Measurements from ENCODE around the gene SHANK3.
"Not testable (repeated sequence)": the region's sequence is repeated elsewhere in the genome, so short reads cannot be mapped to it uniquely, and the experiment has no call there.

Gene SHANK3

GRCh38 chr22:50640857-50641647 is 31.6 kb upstream of the SHANK3 start:
- Histone ChIP-seq H3K27ac (ENCODE audit: low read depth, low read length) (no peak overlapping the region), H3K27me3 (ENCODE audit: low read length) (no peaks in the 10 kb centered on the region), H4K20me1 (ENCODE audit: low read depth, low read length) (no peaks in the 10 kb centered on the region), H3K79me2 (ENCODE audit: insufficient read depth, low read length) (no peaks in the 10 kb centered on the region), H3K9ac (ENCODE audit: low read length) (no peak overlapping the region), H3K4me3 (ENCODE audit: insufficient read depth, low read length, poor library complexity, severe bottlenecking) (no peak overlapping the region), H3K36me3 (ENCODE audit: low read length) (no peaks in the 10 kb centered on the region), H3K9me2 (replicated peaks; ENCODE audit: insufficient read depth, low read length) (no peaks in the 10 kb centered on the region), H3F3A (ENCODE audit: insufficient read depth) (no peaks in the 10 kb centered on the region), H3K4me2 (ENCODE audit: low read depth, low read length, poor library complexity, severe bottlenecking) (no peak overlapping the region), H2AFZ (ENCODE audit: low read depth, low read length, severe bottlenecking) (no peak overlapping the region), H3K9me3 (ENCODE audit: insufficient read depth, low read length) (no peaks in the 10 kb centered on the region)
- TF ChIP-seq EZH2phosphoT487 (conservative IDR thresholded peaks at IDR 0.05; ENCODE audit: low read length), result no peak
- TF ChIP-seq CTCF (IDR thresholded peaks at IDR 0.05; ENCODE audit: insufficient read depth, low read length, poor library complexity, severe bottlenecking), result no peak

GRCh38 chr22:50641696-50642607 is 30.7 kb upstream of the SHANK3 start:
- Histone ChIP-seq H3K4me2 (ENCODE audit: low read depth, low read length, poor library complexity, severe bottlenecking) (no peak overlapping the region), H3K36me3 (ENCODE audit: low read length) (no peaks in the 10 kb centered on the region), H3K27ac (ENCODE audit: low read depth, low read length) (no peak overlapping the region), H2AFZ (ENCODE audit: low read depth, low read length, severe bottlenecking) (no peak overlapping the region), H3K27me3 (ENCODE audit: low read length) (no peaks in the 10 kb centered on the region), H3K79me2 (ENCODE audit: insufficient read depth, low read length) (no peaks in the 10 kb centered on the region), H3F3A (ENCODE audit: insufficient read depth) (no peaks in the 10 kb centered on the region), H3K4me3 (ENCODE audit: insufficient read depth, low read length, poor library complexity, severe bottlenecking) (no peak overlapping the region), H3K9me3 (ENCODE audit: insufficient read depth, low read length) (no peaks in the 10 kb centered on the region), H3K9ac (ENCODE audit: low read length) (no peak overlapping the region), H3K9me2 (replicated peaks; ENCODE audit: insufficient read depth, low read length) (no peaks in the 10 kb centered on the region), H4K20me1 (ENCODE audit: low read depth, low read length) (no peaks in the 10 kb centered on the region)
- TF ChIP-seq EZH2phosphoT487 (conservative IDR thresholded peaks at IDR 0.05; ENCODE audit: low read length), result no peak

GRCh38 chr22:50643021-50643820 is 29.4 kb upstream of the SHANK3 start:
- not testable (repeated sequence) for H3K27me3 ChIP-seq (ENCODE audit: low read length); H3K36me3 ChIP-seq (ENCODE audit: low read length); H4K20me1 ChIP-seq (ENCODE audit: low read depth, low read length); H3K9me2 ChIP-seq (replicated peaks; ENCODE audit: insufficient read depth, low read length); H3K9me3 ChIP-seq (ENCODE audit: insufficient read depth, low read length); H2AFZ ChIP-seq (ENCODE audit: low read depth, low read length, severe bottlenecking); H3K4me2 ChIP-seq (ENCODE audit: low read depth, low read length, poor library complexity, severe bottlenecking); H3K9ac ChIP-seq (ENCODE audit: low read length); H3K27ac ChIP-seq (ENCODE audit: low read depth, low read length); H3F3A ChIP-seq (ENCODE audit: insufficient read depth); H3K79me2 ChIP-seq (ENCODE audit: insufficient read depth, low read length); H3K4me3 ChIP-seq (ENCODE audit: insufficient read depth, low read length, poor library complexity, severe bottlenecking)

GRCh38 chr22:50643821-50644101 is 28.9 kb upstream of the SHANK3 start:
- H4K20me1 ChIP-seq (ENCODE audit: low read depth, low read length); H3K36me3 ChIP-seq (ENCODE audit: low read length); H3K9me2 ChIP-seq (replicated peaks; ENCODE audit: insufficient read depth, low read length); H3K27ac ChIP-seq (ENCODE audit: low read depth, low read length); H3K79me2 ChIP-seq (ENCODE audit: insufficient read depth, low read length); H3K9me3 ChIP-seq (ENCODE audit: insufficient read depth, low read length); H3K9ac ChIP-seq (ENCODE audit: low read length); H2AFZ ChIP-seq (ENCODE audit: low read depth, low read length, severe bottlenecking); H3F3A ChIP-seq (ENCODE audit: insufficient read depth); H3K4me2 ChIP-seq (ENCODE audit: low read depth, low read length, poor library complexity, severe bottlenecking); H3K4me3 ChIP-seq (ENCODE audit: insufficient read depth, low read length, poor library complexity, severe bottlenecking); H3K27me3 ChIP-seq (ENCODE audit: low read length): not testable (repeated sequence)

Measured in SU-DHL-6 (cell line).